ENCODE measurements around the gene FAM222B.
"Not testable (repeated sequence)": the region's sequence is repeated elsewhere in the genome, so short reads cannot be mapped to it uniquely, and the experiment has no call there.

FAM222B gene, protein sequence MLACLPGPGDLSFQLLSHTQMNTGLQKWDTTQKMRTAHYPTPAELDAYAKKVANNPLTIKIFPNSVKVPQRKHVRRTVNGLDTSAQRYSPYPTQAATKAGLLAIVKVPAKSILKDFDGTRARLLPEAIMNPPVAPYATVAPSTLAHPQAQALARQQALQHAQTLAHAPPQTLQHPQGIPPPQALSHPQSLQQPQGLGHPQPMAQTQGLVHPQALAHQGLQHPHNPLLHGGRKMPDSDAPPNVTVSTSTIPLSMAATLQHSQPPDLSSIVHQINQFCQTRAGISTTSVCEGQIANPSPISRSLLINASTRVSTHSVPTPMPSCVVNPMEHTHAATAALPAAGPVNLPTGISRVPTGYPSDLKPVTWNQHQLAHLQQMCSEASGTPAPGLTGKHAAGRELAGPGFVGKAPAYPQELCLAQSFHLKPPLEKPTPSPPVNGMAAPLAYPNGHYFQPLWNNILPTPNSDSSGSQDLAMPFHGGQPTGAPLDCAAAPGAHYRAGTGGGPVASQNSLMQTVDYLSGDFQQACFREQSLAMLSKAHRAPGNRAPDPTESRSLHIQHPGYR

DNA sequence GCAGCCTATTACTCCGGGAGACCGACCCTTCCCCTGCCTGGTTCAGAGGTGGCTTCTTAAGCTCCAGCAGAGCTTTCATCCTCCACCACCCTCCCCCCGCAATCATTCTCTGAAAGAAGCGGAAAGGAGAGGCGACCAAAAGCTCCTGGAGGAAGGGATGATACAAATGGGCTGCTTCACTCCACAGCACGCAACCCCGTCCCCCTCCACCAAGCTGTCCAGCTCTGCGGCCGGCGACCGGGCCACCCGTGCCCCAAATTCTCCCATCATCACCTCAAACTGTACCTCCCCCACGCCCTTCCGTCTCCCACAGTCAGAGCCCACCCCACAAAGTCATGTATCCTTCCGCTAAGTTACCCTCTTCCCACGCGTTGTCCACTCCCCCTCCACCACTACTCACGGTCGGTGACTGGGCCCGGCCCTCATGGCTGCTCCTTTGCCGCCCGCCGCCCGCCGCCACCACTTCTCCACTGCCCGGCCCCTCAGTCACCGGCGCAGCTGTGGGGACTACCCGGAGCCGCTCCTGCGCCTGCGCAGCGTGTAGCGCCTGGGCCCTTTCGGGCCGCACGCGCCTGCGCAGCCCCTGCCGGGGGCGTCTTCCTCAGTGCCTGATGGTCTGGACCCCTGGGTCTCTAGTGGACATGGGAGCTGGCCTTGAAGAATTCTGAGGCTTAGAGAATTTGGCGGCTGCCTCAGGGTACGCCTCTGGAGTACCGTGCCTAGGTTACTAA, at the start of gene FAM222B:
FAM222B (minus strand) TSS at position 509 of the 731 bp plus-strand sequence. CDS start 76,123 bp downstream, outside the sequence.
- peak; percentile 36 for DNase-seq (ENCODE audit: low read depth)

DNA sequence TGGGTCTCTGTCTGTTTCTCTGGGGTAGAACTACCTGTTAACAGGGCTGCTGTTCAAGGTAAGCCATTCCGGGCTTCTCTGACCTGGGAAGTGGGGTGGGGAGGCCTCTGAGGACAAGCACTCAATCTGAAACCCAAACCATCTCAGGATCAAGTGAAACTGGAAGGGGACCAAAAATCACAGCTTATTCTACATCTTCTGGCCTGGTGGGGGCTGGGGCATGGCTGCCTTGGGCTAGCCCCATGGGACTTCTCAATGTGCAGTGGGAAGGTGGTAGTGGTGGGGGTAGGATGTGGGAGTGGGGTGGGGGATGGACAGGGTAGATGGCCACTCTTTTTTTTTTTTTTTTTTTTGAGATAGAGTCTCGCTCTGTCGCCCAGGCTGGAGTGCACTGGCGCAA, 49.4 kb upstream of the FAM222B start:
- DNase-seq (ENCODE audit: low read depth) = no peak

DNA sequence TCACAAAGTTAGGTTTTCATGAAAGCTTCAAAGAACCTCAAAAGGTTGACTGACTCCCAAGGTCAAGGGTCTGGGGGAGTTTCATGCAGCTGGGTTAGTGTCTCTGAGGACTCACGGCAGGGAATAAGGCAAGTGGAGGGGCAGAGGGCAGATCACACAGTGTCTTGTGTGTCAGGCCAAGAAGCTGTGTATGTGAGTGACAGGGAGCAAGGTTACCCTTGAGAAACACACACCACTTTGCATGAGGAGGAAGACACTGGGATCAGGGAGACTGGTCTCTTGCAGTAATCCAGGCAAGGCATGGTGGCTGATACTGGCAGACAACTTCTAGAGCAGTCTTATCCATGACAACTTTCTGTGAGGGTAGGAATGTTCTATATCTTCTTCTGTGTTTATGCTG, 48.6 kb upstream of the FAM222B start:
- no peak for DNase-seq (ENCODE audit: low read depth)

DNA sequence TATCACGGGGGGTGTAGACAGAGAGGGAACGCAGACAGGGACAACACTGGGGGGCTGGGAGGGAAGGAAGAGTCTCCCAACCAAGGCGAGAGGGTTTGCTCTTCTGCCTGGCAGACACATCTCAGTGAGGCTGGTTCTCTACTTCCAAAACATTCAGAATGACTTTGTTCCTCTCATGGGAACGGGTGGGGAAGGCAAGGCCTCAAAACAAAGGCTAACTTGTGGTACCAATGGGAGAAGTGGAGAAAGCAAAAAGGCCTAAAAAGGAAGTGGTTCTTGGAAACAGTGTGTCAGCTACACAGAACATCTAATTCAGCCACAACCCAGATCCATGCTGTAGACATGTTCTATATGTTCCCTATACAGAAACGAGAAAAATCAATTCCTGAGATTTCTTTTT, 47.4 kb upstream of the FAM222B start:
- no peak for DNase-seq (ENCODE audit: low read depth)

DNA sequence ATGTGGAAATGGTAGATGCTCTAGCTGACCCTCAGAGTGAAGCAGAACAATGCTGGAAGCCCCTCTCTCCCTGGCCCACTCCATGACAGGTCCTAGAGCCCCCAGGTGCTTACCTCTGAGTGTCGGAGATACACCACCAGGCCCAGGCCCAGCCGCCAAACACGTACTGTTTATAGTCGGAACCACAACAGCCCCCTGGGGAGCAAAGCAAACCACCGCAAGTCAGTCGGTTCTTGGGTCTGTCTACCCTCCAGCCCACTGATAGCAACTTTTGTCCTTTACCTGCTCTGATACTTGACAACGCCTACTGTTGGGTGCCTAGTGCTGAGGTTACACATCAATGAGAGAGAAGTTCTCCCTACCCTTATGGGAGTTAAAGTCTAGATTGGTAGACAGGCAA, 46.2 kb upstream of the FAM222B start:
- no peak for DNase-seq (ENCODE audit: low read depth)

DNA sequence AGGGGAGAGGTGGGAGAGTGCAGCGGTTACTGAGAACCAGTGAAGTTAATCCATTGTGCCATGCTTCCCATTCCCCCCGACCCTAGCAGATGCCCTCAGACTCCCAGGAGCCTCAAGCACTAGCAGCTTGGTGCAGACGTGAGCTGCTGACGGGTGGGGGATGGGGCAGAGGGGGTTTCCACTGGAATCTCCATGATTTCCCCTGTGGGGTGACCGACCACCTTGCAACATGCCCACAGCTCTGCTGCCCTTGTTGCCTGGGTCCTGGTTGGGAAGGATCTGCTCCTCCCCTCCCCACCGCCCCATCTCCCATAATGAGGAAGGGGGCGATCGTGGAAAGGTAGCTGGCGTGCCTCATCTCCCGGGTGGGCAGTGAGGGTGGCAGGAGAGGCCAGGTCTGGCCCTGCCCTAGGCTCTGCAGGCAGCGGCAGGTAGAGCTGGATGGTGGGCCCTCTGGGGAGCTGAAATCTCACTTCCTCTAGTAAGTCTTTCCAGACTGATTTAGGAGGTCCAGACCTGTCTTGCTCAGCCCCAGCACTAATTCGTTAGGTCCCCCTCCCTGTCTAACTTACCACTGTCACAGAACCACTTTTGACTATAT, 45.4 kb upstream of the FAM222B start:
- DNase-seq (ENCODE audit: low read depth) = no peak

DNA sequence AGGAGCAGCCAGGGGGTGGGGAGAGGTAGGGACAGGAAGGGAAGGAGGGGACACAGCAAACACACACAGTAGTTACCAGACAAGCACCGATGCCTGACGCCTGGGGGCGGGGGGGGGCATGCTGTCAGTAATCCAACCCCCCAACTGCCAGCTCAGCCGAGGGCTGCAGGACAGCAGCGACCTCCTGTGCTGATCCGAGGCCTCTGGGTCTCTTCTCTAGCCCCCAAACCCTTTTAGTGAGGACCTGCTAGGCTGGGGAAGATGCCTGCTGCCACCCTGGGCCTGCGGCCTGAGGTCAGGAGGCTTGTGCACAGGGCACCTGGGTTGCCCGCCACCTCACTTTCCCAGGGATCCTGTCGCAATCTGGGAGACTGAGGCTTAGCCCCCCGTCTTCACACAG, 43.4 kb upstream of the FAM222B start:
- no peak for DNase-seq (ENCODE audit: low read depth)

DNA sequence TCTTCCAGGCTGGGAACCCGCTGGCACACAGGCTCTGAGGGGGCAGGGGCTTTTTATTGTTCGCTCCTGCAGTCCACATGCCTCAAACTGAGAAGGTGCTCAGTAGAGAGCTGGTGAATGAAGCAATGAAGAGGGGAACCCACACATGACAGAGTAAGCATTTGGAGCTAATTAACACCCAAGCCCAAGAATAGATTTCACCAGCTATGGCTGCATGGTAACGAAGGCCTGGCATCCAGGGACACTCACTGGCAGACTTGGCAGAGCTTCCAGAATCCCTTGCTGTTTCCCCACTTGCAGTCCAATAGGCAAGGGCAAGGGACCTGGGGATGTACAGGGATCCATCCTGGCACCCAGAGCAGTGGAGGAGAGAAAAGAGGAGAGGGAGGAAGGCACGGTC, 42.8 kb upstream of the FAM222B start:
- no peak for DNase-seq (ENCODE audit: low read depth)

DNA sequence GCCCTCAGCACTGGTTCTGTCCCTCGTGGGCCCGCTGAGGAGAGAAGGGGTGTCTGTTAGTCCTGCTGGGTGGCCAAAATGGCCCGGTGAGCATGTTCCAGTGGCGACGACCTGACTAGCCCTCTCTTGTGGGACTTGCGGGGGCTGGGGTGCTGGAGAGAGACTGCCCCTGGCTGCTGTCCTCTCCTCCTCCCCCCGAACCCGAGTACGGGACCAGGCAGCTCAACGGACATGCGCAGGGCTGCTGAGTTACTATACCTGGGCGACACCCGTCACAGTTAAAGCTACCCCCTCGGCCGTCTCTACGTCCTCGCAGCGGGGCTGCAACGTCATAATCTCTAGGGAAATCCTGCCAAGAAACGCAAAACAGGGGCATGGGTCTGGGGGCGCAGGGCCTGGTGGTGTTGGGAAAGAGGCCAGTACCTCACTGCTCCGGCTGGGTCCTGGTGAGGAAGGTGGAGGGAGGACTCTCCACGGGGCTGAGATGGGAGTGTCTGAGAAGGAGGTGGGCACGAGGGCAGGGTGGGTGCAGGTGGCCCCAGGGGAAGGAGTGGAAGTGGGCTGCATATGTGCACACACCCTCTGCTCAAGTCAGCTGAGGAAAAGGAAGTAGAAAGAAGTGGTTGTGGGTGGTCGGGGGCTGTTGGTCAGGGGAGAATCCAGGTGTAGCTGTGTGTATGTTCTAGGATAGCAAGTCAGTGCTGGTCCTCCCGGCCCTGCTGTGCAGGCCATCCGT, 41.5 kb upstream of the FAM222B start:
- no peak for DNase-seq (ENCODE audit: low read depth)

DNA sequence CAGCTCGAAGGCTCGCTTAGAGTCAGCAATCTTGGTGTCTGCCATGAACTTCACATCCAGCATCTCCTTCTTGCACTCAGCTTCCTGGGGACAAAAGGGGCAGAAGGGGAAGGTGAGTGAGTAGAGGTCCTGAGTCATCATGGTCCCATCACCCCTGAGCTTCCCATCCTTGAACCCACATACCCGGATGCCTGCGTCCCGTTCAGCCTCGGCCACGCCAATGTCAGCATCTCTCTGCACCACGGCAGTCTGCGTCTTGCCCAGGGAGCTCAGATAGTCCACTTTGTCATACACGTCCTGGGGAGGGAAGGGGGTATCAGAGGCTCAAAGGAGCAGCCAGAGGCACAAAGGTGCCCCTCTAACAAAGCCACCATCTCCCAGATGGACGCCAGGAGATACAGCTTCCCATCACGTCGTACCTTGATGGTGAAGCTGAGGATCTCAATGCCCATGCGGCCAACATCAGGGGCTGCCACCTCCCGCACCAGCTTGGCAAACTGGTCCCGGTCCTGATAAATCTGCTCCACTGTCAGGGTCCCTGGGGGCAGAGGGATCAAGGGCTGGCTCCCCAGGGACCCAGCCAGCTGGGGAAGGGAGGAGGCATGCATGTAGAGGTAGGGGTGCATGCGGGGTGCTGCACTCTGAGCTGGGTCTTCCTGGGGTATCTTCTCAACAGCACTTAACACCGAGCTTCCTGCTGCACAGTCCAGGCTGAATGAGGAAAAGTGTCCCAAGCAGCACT, 39.7 kb upstream of the FAM222B start:
- DNase-seq (ENCODE audit: low read depth) = no peak

DNA sequence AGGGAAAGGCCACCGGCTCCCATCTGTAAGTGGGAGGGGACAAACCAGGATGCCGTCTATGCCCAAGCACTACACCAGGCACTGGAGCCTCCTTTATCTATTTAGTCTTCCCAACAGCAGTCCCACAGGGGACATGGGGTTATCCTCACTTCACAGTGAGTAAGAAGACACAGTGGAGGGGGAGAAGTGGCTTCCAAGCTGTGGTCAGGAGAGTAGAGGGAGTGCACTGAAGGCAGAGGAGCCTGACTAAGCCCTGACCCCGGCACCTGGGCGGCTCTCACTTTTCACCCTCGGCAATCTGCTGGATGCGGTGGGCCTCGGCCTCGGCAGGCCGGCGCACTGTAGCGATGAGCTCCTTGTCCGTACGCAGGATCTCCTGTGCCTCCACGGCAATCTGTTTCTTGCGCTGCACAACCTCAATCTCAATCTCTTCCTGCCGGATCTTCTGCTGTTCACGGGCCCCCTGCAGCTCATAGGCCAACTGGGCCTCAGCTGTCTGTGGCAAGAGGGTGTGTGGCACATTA, 39.0 kb upstream of the FAM222B start:
- DNase-seq (ENCODE audit: low read depth) = no peak

DNA sequence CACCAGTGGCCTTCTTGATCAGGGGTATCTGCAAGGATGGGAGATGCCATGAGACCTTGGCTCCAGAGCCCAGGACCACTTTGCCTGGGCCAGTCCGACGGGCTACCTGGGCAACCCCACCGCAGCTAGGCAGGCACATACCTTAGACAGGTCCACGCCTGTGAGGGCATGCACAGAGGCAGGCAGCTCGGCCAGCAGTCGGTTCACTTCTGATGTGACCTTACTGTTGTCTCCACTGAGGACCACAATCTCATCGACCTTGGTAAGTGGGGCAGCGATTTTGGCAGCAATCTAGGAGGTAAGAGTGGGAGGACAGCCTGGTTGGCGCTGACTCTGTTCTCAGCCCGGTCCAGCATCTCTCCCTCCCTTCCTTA, 38.0 kb upstream of the FAM222B start:
- no peak for DNase-seq (ENCODE audit: low read depth)

DNA sequence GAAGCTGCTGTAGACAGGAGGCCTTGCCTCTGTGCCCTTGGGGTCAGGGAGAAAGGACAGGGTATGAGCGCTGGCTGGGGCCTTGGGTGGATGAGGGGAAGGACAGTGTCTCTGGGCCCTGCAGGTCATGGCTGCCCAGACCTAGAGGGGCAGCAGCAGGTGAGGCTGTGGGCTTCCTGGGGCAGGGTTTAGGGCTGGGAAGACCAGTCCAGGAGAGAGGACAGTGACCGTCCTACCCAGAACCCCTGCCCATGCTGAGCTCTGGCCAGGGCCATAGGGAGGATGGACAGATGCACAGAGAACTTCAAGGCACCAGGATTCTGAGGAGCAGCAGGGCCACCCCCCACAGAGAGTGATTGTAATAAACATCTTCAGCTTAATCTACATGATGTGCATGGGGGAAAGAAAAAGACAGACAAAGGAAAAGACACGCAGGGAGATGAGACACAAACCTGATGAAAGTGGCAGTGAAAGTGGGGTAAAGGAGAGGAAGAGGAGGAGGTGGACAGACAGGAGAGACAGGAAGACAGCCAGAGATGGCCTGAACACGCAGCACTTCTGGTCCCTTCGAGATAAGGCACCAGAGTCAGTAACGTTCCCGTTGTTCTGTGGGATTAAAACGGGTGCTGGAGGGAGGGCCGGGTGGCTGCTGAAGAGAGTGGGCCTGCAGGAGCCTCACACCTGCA, 37.4 kb upstream of the FAM222B start:
- no peak for DNase-seq (ENCODE audit: low read depth)

DNA sequence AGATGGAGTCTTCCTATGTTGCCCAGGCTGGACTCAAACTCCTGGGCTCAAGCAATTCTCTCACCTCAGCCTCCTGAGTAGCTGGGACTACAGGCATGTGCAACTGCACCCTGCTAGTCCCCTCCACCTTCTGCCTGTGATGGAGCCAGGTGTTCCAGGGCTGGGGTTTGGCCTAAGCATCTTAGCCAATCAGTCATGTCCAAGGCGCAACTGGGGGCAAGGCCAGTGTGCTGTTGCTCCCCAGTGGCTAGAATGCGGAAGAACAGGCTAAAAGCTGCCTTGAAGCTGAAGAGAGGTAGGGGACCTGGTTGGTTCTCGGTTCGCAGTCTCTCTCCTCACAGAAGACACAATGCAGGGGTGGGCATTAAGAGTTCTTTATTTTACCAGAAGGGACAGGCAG, 36.4 kb upstream of the FAM222B start:
- no peak for DNase-seq (ENCODE audit: low read depth)

DNA sequence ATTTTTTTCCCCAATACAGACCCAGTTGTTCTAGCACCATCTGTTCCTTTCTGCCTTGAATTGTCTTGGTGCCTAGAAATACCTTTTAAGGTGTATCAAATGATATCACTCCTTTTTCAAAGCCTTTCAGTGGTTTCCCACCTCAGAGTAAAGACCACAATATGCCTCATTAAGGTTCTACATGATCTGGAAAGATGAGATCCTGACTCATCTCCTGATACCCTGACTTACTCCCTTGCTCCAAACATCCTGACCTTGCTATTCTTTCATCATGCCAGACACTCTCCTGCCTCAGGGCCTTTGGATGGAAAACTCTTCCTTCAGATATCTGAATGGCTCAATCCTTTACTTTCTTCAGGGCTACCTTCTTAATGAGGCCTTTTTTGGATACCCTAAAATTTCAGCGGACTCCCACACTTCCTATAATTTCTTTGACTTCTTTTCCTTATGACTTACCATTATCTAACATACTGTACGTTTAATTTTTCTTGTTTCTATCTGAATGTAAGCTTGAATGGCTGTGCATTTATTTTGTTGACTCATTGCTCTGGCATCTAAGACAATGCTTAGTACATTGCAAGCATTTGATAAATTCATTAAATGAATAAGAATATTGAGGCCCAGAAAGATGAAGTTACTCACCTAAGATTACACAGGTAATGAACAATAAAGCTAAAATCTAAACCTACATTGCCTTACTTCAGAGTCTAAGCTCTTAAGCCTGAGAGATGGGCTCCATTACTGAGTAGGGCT, 35.7 kb upstream of the FAM222B start:
- no peak for DNase-seq (ENCODE audit: low read depth)

DNA sequence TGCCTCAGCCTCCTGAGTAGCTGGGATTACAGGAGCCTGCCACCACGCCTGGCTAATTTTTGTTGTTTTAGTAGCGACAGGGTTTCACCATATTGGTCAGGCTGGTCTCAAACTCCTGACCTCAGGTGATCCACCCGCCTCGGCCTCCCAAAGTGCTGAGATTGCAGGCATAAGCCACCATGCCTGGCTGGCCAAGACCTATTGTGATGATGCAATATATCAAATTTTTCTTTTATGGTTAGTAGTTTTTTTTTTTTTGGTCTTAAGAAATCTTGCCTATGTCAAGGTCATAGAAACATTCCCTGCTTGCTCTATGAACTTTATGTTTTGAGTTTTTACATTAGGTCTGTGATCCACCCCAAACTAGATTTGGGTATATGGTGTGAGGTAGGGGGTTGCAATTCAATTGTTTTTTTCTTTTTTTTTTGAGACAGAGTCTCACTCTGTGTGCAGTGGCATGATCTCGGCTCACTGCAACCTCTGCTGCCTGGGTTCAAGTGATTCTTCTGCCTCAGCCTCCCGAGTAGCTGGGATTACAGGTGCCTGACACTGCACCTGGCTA, 34.6 kb upstream of the FAM222B start:
- not testable (repeated sequence) for DNase-seq (ENCODE audit: low read depth)

DNA sequence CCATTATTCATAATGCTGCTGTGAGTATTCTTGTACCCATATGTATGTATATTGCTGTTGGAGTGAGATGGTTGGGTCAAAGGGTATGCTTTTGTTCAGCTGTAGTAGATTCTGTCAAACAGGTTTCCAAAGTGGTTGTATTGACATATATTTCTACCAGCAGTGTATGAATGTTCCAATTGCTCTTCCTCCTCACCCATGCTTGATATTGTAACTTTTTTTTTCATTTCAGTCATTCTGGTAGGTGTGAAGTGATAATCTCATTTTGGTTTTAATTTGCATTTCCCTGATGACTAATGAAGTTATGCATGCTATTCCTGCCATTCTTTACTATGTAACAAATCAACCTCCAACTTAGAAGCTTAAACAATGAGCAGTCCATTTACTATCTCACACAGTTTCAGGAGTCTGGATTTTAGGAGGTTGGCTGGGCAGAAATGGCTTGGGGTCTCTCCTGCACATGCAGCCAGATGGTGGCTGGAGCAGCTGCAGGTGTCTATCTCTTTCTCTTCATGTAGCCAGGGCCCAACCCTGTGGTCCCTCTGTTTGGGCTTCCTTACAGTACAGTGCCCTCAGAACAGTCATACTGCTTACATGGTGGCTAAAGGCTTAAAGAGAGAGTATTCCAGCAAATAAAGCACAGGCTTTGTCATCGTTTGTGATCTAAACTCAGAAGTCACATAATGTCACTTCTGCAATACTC, 33.4 kb upstream of the FAM222B start:
- DNase-seq (ENCODE audit: low read depth) = no peak

DNA sequence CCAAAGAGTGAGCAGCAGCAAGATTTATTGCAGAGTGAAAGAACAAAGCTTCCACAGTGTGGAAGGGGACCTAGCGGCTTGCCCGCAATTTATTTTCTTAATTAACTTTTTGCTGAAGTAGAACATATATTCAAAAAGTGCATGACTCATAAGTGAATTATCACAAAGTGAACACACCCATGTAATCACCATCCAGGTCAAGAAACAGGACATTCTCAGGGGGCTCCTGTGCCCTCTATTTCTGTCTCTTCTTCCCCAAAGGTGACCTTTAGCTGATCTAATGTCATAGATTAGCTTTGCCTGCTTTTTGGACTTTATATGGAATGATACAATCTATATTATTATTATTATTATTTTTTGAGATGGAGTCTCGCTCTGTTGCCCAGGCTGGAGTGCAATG, 32.2 kb upstream of the FAM222B start:
- no peak for DNase-seq (ENCODE audit: low read depth)

DNA sequence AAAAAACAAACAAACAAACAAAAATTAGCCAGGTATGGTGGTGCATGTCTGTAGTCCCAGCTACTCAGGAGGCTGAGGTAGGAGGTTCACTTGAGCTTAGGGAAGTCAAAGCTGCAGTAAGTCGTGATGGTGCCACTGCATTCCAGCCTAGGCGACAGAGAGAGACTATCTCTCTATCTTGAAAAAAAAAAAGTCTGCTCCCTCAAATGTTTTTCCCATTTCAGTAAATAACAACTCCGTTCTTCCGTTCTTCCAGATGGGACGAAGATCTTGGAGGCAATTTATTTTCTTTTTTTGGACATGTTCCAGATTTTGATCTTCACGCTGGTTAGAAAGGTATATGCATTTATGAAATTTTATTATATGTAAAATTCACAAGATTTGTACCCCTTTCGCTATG, 31.2 kb upstream of the FAM222B start:
- DNase-seq (ENCODE audit: low read depth) = no peak
